PC-9 (cell line): ENCODE measurements around the gene SRRT. TPM values are rescaled to one million over a fixed set of nuclear protein-coding genes. Genes with fewer than 3 reads are reported as not detected.

ENCODE experiments used
- BruUV-seq: library from RNA; stranded (reverse); fragments of 400-500 nt; replicated peaks from 2 replicates; lab custom pipeline; 2021; lab: Mats Ljungman, UMichigan
- CTCF ChIA-PET: fragments of 300-600 bp; sonication (Branson Sonifier 250); formaldehyde crosslinking; loops from one replicate; lab custom pipeline; 2022; ENCODE audit warnings: antibody characterized with exemption; lab: Charles Lee
- POLR2A ChIA-PET: fragments of 300-600 bp; sonication (Branson Sonifier 250); formaldehyde crosslinking; loops from one replicate; lab custom pipeline; 2022; ENCODE audit warnings: antibody characterized with exemption; ENCODE audit not compliant: unreplicated experiment; lab: Charles Lee
- DNase-seq, 2 experiments: peaks; one replicate each; pipeline versions ENCODE4 v3.0.0 to v3.0.0-alpha.2; 2015 to 2022; ENCODE audit warnings: mixed read lengths in 1 of 2
- H2AFZ ChIP-seq: fragments of 200-600 bp; sonication (generic); 2 replicates; pipeline ENCODE4 v1.8.1; 2017; ENCODE audit warnings: antibody characterized with exemption
- H3F3A ChIP-seq: fragments of 200-600 bp; sonication (generic); 2 replicates; pipeline ENCODE4 v1.8.1; 2017; ENCODE audit warnings: antibody characterized with exemption, mild to moderate bottlenecking, low read depth; ENCODE audit not compliant: insufficient read depth
- H3K27ac ChIP-seq: fragments of 200-600 bp; sonication (generic); 2 replicates; pipeline ENCODE4 v1.6.1; 2016; ENCODE audit warnings: mixed run types
- H3K27me3 ChIP-seq: fragments of 200-600 bp; sonication (generic); 2 replicates; pipeline ENCODE4 v1.6.1; 2016; ENCODE audit warnings: low read depth, mixed run types; ENCODE audit not compliant: insufficient read depth
- H3K36me3 ChIP-seq: fragments of 200-600 bp; sonication (generic); 2 replicates; pipeline ENCODE4 v1.6.1; 2016; ENCODE audit warnings: low read depth, mixed run types
- H3K4me1 ChIP-seq: fragments of 200-600 bp; sonication (generic); replicated peaks from 2 replicates; pipeline ENCODE4 v1.6.1; 2016; ENCODE audit warnings: mixed run types; ENCODE audit not compliant: insufficient read depth
- H3K4me2 ChIP-seq: fragments of 200-600 bp; sonication (generic); 2 replicates; pipeline ENCODE4 v1.6.1; 2017; ENCODE audit warnings: mixed run types
- H3K4me3 ChIP-seq: fragments of 200-600 bp; sonication (generic); 2 replicates; pipeline ENCODE4 v1.6.1; 2016; ENCODE audit warnings: mixed run types
- H3K79me2 ChIP-seq: fragments of 200-600 bp; sonication (generic); 2 replicates; pipeline ENCODE4 v1.6.1; 2017; ENCODE audit warnings: low read depth, mixed run types
- H3K9me2 ChIP-seq: fragments of 200-600 bp; sonication (generic); 2 replicates; pipeline ENCODE4 v1.8.1; 2017; ENCODE audit warnings: mild to moderate bottlenecking; ENCODE audit not compliant: insufficient read depth
- H3K9me3 ChIP-seq: fragments of 200-600 bp; sonication (generic); 2 replicates; pipeline ENCODE4 v1.8.1; 2016; ENCODE audit warnings: low read depth; ENCODE audit not compliant: insufficient read depth
- H4K20me1 ChIP-seq: fragments of 200-600 bp; sonication (generic); 2 replicates; pipeline ENCODE4 v1.8.1; 2017; ENCODE audit not compliant: insufficient read depth
- CTCF ChIP-seq: fragments of 200-600 bp; sonication (generic); conservative IDR thresholded peaks from 2 replicates; pipeline ENCODE4 v1.6.1; 2017; ENCODE audit warnings: mixed run types, antibody characterized with exemption, mild to moderate bottlenecking, moderate library complexity
- EZH2 ChIP-seq: fragments of 200-600 bp; sonication (generic); IDR thresholded peaks from 2 replicates; pipeline ENCODE4 v1.8.0; 2017; ENCODE audit warnings: antibody characterized with exemption, low read depth
- intact Hi-C: fragments of 100-400 bp; cut with micrococcal nuclease; formaldehyde crosslinking; loops from one replicate; pipeline ENCODE4 v1.10.0; 2022; ENCODE audit not compliant: unreplicated experiment
- total RNA-seq: library from RNA; stranded (reverse); gene quantifications from 2 replicates; pipeline ENCODE4 v1.2.3, GENCODE V29; 2021

Gene SRRT
- total RNA-seq, 1 experiment from 2014 or later = 144 TPM

- BruUV-seq = no TSS peak
- no peaks in the 10 kb centered on the region for H3K27me3 ChIP-seq
Measured at GRCh38 chr7:100827330-100828226, 47.3 kb upstream of the SRRT start, which contains the start of gene EPHB4. EPHB4 (minus strand) TSS chr7:100827523; CDS start chr7:100827030, 493 bp downstream.

GRCh38 chr7:100829150-100829716, 45.7 kb upstream of the SRRT start:
- POLR2A ChIA-PET = no interaction called here
- intact Hi-C loops = loop anchor here (5.0 to 10.0 kb wide), 5 partner anchors 38 to 244 kb away; partner anchors contain the start of genes FBXO24, GIGYF1, LRCH4 and TRIP6
- no peak overlapping the region for H3K27ac ChIP-seq
- no peak overlapping the region for H2AFZ ChIP-seq
- no peaks in the 10 kb centered on the region for H3K27me3 ChIP-seq
- H3K36me3 ChIP-seq = no peaks in the 10 kb centered on the region
- peaks cover 12% of the 10 kb centered on the region; the same call in 1 of the 2 replicates for H3K4me1 ChIP-seq
- no peaks in the 10 kb centered on the region for H3K9me3 ChIP-seq
- 0 out of 2 replicates have a peak, but pooled peaks cover 3% of the 10 kb centered on the region for H3F3A ChIP-seq
- H3K9me2 ChIP-seq = no peaks in the 10 kb centered on the region
- peaks cover 4% of the 10 kb centered on the region; the same call in 1 of the 2 replicates for H3K79me2 ChIP-seq
- CTCF ChIA-PET = no interaction called here
- TF ChIP-seq CTCF (no peak), EZH2 (no peak)
- no peak overlapping the region for H3K4me3 ChIP-seq
- 0 out of 2 replicates have a peak, but pooled peaks cover 6% of the 10 kb centered on the region for H4K20me1 ChIP-seq
- no peak overlapping the region for H3K4me2 ChIP-seq
- DNase-seq = no peak
- no TSS peak for BruUV-seq

More at GRCh38 chr7:100827330-100828226, 47.3 kb upstream of the SRRT start, which contains the start of gene EPHB4:
- Histone ChIP-seq H3K9me3 (no peaks in the 10 kb centered on the region), H3K79me2 (peaks cover 4% of the 10 kb centered on the region; the same call in 1 of the 2 replicates), H3K4me3 (peak within 1 kb of the TSS; percentile 68), H3K36me3 (no peaks in the 10 kb centered on the region), H2AFZ (peak within 1 kb of the TSS; percentile 87), H3K4me2 (peak within 1 kb of the TSS; percentile 86), H3K9me2 (no peaks in the 10 kb centered on the region), H3K4me1 (peaks cover 12% of the 10 kb centered on the region; the same call in 1 of the 2 replicates), H3F3A (no peaks in the 10 kb centered on the region), H3K27ac (no peak within 1 kb of the TSS), H4K20me1 (0 out of 2 replicates have a peak, but pooled peaks cover 6% of the 10 kb centered on the region)
- intact Hi-C loops = loop anchor here (1.0 to 10.0 kb wide), 8 partner anchors 9 to 283 kb away; partner anchors contain the start of genes FBXO24, GIGYF1, LRCH4 and SLC12A9
- peak in 1 of 2 experiments; percentile 85 for DNase-seq
- ChIA-PET POLR2A (interaction anchor here (0.6 to 1.2 kb wide), 10 partner anchors 9 to 680 kb away, joined by 3 to 33 read pairs (median 6); partner anchors contain the start of genes POP7, SLC12A9 and SRRT), CTCF (interaction anchor here (0.6 to 1.9 kb wide), 14 partner anchors 8 to 679 kb away, joined by 3 to 14 read pairs (median 6); partner anchors contain the start of genes EPO, POP7 and SLC12A9)
- TF ChIP-seq EZH2 (no peak), CTCF (no peak; the same call in 1 of the 2 replicates)

GRCh38 chr7:100830396-100830795, 44.5 kb upstream of the SRRT start:
- Histone ChIP-seq H3K27me3 (no peaks in the 10 kb centered on the region), H3K9me2 (no peaks in the 10 kb centered on the region), H3K9me3 (no peaks in the 10 kb centered on the region), H3K4me2 (no peak overlapping the region), H3K4me1 (peaks cover 10% of the 10 kb centered on the region; the same call in 1 of the 2 replicates), H3K27ac (no peak overlapping the region), H3K4me3 (no peak overlapping the region), H3K36me3 (no peaks in the 10 kb centered on the region), H3F3A (0 out of 2 replicates have a peak, but pooled peaks cover 3% of the 10 kb centered on the region), H2AFZ (no peak overlapping the region), H4K20me1 (0 out of 2 replicates have a peak, but pooled peaks cover 4% of the 10 kb centered on the region), H3K79me2 (peaks cover 4% of the 10 kb centered on the region; the same call in 1 of the 2 replicates)
- no TSS peak for BruUV-seq
- DNase-seq = no peak
- intact Hi-C loops = no loop called here
- CTCF ChIA-PET = no interaction called here
- POLR2A ChIA-PET = no interaction called here
- TF ChIP-seq CTCF = no peak
- no peak for TF ChIP-seq EZH2
